A204.1 (cell line): ENCODE results near the gene MDN1.
"Not testable (repeated sequence)": the region's sequence is repeated elsewhere in the genome, so short reads cannot be mapped to it uniquely, and the experiment has no call there.

Source experiments
- FAIRE-seq: peaks from 2 replicates; lab custom pipeline; 2012; peaks lifted over from hg19 to GRCh38; lab: Jason Lieb, UNC

MDN1 gene

DNA sequence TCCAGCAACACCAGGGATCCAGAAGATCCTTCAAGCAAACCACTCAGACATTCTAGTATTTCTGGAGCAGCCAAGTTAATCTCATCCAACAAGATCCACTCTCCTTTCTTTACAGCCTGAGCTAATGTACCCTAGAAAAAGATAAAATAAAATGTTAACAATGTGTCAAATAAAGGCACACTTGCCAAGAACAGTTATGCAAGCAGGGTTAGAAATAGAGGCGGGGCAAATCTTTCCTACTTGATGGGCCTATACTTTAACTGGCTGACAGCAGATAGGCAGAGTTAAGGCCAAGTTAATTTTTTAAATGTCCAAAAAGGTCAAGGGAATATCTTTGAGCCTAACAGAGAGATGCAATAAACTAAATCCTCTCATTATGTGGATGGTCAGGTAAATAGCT lies 60.8 kb downstream of the MDN1 start:
- FAIRE-seq: no peak

DNA sequence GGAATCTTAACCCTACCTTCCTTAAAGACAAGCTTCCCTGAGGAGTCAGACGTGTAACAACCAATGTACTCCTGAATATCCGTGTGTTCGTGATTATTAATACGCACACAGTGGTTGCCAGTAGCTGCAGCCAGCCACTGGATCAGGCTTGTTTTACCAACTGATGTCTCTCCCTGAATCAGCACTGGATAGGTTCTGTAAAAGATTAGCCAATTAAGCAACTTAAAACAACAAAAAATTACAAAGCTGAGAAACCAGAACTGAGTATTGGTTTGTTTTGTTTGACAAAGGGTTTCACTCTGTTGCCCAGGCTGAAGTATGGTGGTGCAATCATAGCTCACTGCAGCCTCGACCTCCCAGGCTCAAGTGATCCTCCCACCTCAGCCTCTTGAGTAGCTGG lies 69.3 kb downstream of the MDN1 start:
- FAIRE-seq: no peak

DNA sequence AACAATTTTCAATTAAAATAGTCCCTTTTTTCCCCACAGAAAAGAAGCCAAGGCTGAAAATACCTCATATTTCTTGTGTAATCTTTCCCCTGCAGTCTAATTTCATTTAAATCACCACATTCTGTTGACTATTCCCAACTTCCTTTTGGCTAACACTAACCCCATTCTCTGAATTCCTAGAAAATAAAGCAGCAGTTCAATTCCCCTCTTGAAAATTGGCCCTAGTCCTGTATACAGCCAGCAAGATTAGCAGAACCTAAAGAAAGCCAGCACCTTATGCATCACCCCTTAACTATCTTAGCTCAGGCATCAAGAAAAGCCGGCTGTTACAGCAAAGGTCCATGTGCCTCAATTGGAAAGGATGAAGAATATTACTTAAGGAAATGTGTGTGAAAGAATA lies 69.7 kb downstream of the MDN1 start:
- no peak for FAIRE-seq

DNA sequence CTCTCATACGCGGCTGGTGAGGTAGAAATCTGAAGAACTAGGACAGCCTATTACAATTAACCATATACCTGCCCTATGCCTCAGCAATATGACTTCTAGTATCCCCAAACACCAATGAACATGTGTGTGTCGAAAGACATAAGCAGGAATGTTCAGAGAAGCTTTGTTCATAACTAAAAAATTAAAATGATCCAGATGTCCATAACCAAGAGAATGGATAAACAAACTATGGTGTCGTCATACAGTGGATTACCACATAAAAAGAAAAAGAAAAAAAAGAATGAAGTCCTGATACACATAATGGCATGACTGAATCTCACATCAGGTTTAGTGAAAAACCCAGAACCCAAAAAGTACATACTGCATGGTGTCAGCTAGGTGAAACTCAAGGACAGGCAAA lies 73.9 kb downstream of the MDN1 start:
- no peak for FAIRE-seq

DNA sequence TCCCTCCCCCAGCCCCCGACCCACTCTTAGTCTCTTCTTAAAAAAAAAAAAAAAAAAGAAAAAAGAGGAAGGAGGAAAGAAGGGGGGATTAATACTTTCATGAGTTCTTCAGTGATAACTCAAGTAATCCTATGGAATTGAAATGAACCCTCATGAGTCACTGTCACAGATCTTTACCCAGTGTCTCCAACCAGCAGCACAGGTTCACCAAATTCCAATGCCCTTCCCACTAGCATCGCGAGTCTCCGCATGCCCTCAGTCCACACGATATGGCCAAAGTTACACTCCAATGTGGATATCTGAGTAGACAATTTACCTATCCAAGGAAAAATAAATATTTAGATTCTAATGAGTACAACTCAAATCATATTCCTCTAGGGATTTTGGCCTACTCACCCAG lies 74.5 kb downstream of the MDN1 start:
- FAIRE-seq: no peak

DNA sequence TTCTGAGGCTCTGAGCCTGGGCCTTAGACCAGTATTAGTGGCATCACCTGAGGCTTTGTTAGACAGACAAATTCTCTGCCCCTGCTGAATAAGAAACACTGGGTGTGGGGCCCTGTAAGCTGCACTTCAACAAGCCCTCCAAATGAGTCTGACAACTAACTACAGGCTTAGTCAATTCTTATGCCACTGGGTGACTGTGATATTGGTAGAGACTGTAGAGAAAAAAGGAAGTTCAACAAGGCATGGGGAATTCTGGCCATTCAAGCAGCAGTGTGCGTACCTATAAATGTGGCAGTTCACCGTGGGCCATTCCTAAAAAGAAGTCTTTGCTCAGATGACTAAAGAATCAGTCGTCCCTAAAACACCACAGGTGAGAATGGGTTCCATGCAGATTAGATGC lies 82.7 kb downstream of the MDN1 start:
- FAIRE-seq: no peak

DNA sequence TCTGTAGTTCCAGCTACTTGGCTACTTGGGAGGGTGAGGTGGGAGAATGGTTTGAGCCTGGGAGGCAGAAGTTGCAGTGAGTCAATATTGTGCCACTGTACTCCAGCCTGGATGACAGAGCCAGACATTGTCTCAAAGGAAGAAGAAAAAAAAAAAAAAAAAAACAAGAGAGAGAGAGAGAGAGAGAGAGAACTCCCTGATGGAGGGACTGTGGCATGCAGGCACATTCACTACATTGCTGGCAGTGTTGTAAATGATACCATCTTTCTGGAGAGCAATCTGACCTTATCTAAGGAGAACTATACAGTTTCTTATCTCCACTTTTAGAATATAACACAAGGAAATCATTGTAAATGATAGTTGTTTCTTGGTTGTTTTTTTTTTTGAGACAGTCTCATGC lies 85.1 kb downstream of the MDN1 start:
- no peak for FAIRE-seq

DNA sequence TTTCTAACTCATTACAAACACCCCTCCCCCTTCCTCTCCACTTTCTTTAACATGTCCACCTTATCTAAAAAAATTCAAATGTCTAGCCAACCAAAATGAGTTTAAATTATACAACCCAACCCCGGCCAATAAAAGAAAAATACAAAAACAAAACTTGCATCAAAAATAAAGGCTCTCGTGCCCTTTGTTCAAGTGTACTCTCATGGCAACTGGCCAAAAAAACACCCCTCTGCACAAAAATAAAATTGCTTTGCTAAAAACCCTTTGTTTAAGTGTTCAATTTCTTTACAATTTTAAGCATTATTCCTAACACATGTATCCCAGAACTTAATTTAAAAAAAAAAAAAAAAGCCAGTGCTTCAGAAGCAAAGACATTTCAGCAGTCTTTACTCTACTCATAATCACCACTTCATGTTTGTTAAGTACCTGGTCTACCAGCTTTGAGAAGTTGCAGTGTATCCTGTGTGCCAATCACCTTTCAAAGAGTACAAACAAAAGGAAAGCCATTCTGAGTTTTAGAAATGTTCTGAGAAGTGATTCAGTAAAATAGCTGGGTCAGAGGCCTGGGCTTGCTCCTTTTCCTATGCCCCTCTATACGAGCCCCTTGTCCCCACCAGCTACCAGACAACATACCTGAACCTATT lies 87.5 kb downstream of the MDN1 start:
- no peak for FAIRE-seq

DNA sequence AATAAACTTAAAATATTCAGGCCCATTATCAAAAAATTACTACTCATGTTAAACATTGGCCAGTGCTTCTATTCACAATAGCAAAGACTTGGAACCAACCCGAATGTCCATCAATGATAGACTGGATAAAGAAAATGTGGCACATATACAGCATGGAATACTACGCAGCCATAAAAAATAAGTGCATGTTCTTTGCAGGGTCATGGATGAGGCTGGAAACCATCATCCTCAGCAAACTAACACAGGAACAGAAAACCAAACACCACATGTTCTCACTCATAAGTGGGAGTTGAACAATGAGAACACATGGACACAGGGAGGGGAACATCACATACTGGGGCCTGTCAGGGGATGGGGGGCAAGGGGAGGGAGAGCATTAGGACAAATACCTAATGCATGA lies 88.3 kb downstream of the MDN1 start:
- not testable (repeated sequence) for FAIRE-seq

DNA sequence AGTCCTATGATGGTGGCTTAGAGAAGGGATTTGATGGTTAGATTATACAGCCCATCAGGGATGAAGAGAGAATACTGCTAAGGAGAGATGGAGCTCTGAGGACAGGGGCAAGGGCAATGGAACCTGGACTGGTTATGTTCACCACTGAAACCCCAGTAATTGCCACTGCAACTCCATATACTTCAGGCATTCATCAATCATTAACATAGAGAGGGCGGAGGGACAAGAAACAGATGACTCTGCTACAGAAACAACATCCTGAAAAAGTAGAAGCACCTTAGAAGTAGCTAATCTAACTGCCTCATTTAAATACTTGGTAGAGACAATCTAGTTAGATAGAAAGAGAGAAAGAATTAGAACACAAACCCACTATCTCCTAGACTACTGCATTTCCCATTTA lies 89.8 kb downstream of the MDN1 start:
- no peak for FAIRE-seq

DNA sequence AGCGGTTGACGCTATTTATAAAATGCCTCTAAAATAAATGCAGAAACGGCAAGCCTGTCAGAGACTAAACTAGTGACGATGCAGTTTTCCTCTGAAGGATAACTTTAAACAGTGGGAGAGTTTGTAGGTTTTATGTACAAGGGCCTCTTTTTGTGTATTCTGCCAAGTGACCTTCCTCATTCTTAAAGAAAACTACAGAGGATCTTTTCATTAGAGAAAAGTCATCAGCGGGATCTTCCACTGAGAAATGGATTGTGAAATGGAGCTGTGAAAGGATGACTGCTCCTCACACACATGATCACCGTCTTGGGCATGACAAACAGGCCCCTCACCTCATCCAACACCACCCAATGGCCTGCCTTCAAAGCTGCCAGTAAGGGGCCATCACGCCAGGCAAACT lies 92.1 kb downstream of the MDN1 start:
- FAIRE-seq: no peak

DNA sequence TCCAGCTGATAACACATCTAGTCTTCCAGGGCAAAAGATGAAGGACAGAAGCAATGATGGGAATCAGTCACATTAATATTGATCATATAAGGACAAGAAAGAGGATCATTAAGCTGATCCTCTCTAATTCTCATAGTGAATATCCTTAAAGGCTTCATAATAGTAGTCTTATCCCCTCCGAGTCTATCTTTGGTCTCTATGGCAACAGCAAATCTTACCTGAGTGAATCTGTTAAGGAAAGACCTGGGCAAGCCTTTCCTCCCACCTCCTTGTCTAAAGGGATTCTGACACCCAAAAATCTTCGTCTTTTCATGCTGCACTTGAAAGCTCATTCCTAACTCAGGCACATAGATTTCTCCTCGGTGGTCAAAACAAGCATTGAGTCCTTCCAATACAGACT lies 94.6 kb downstream of the MDN1 start:
- no peak for FAIRE-seq

DNA sequence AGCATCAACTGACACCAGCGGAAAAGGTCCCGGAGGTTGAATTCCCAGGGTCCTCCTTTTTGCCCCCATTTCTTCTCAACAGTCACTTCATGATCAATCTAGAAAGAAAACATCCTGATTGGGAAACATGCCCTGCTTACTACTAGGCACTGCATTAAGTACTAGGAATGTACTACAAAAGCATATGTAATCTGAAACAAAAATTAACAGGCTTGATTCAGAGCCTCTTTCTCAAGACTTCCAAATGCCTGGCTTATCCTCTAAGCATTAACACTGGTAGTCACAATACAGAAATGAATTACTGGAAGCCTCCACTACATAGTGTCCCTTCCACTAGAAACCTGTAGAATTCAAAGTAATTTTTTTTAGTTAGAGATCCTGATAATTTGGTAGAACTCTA lies 96.5 kb downstream of the MDN1 start:
- FAIRE-seq: no peak

DNA sequence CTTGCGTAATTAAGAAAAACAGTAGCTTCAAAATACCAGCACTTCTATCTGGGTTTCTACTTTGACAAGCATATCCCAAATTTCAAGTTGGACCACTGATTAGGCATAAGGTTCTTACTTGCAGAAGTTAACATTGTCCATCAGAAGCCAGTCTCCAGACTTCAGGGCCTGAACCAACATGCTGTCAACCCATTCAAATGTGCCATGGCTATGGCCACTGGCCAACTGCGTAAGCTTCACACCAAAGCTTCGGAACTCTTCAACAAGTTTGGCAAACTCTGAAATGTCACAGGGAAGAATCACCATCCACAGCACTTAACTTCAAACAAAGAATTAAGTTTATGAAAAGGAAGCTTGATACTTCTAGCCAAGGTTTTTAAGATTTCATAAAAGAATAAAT lies 103.1 kb downstream of the MDN1 start:
- FAIRE-seq: no peak

DNA sequence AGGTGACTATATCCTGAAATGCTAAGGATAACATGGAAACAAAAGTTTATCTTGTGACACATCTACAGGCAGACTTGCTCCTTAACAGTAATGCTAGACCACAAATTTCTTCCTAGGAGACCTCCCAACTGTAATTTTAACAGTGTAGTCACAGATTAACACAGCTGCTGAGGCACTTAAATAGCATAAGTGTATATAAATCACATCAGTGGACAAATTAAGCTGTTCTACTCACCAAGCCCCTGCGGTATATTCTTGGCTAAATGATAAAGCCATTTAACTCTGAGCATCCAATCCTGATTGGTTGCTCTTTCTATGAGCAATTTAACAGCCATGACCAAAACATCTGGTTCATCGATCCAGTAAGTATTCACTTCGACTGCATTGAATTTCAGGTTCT lies 107.8 kb downstream of the MDN1 start:
- FAIRE-seq: no peak

DNA sequence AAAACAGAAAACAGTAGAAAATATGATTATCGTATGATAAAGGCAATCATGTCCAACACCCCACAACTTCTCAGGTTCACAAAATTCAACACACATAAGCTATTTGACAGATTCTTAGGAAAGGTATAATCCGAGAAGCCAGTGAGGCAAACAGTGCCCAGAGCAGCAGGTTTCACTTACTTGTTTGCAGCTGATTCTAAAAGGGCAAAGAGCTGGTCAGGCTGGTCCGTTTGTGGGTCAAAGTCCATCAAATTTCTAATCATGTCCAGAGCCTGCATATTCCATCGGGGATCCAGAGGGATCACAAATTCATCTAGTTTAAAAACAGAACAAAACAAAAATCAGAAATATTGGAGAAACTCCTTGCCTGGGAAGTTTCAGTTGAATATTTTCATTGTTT lies 111.3 kb downstream of the MDN1 start:
- FAIRE-seq: no peak

DNA sequence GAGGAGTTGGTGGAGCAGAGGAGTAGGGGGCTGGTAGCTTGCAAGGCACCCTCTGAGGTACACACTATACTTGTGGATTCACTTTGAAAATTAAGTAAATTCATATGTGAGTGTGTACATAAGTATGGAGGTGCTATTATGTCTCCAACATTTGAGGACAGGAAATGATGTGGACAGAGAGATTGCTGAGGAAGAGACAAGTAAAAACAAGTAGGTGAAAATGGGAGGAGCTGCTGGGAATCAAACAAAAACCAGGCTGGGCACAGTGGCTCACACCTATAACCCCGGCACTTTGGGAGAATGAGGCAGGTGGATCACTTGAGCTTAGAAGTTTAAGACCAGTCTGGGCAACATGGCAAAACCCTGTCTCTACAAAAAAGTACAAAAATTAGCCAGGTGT lies 111.8 kb downstream of the MDN1 start:
- FAIRE-seq: no peak

DNA sequence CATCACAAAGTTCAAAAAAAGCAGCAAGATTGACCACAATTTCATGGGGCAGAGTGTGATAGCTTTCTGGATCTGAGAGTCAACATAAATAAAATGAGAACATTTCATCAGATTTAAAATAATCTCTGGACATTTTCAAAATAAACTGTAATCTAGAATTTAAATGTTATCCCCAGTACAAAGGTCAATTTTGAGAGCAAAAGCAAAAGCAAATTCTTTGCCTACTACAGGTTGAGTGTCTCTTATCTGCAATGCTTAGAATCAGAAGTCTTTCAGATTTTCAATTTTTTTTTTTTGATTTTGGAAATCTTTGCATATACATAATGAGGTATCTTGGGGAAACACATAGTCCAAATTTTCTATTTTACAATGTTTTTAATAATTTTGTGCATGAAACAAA lies 113.5 kb downstream of the MDN1 start:
- FAIRE-seq: no peak

DNA sequence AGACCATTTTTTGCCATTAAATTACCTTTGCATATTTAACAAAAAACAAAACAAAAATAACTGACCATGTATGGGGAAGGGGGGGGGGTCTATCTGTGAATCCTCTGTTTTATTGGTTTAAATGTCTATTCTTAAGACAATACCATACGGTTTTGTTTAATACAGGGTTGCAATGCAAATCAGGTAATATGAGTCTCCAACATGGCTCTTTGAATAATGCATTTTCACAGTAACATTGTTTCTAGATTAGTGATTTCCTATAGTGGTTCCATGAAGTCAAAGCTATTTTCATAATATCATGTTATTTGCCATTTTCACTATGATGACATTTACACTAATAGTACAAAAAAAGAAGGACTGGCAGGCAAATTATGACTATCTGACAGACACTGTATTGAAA lies 116.3 kb downstream of the MDN1 start:
- FAIRE-seq: no peak

DNA sequence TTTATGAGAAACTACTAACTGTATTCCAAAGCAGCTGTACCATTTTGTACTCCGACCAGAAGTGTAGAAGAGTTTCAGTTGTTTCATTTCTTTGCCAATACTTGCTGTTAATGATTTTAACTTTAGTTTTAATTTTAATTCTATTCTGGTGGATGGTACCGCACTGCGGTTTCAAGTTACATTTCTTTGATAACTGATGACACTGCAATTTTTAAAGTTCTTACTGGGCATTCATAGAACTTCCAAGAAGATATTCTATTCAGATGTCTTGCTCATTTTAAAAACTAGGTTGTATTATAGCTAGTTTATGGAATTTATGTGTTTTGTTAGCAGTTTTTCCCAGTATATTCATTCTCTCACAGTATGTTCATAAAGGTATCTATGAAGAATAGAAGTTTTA lies 117.2 kb downstream of the MDN1 start:
- no peak for FAIRE-seq

DNA sequence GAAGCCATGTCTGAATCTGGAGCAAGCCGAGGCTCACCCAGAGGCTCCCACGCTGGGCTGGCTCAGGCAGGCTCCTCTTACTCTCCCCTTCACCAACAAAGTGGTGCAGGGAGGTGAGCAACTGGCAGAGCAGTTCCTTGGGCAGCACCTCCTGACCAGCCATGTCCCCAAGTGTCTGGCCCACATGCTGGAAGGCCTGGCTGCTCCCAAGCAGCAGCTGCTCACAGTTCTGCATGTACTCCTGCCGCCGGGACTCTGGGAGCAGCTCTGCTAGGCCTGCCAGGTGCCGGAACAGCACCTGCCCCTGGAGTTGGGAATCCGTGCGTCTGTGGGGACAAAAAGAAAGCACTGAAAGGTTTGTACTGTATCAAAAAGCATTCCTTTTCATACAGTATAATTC lies 123.9 kb downstream of the MDN1 start:
- FAIRE-seq: no peak

DNA sequence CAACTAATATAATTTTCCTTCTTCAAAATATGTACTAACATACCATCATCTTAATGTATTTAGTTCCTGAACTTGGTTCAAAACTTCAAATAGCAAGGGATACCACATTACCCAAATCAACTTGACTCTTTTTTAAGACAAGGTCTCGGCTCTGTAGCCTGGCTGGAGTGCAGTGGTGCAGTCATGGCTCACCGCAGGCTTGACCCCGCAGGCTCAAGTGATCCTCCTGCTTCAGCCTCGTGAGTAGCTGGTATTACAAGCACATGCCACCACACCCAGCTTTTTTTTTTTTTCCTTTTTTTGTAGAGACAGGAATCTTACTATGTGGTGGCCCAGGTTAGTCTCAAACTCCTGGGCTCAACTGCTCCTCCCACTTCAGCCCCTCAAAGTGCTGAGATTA lies 125.2 kb downstream of the MDN1 start:
- no peak for FAIRE-seq

DNA sequence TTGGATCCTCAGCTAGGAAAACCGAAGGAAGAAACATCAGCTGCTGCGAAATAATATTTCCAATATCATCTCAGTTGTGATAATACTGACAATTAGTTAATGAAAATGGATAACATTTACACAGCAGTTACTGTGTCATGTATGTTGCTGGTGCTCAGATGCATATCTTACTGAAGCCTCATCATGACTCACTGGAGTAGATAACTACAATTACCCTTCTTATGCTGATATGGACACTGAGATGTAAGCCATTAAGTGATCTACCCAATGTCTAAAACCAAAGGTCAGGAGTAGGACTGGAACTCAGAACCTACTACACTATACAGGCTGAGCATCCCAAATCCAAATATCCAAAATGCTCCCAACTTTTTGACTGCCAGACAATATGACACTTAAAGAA lies 126.4 kb downstream of the MDN1 start:
- FAIRE-seq: no peak

DNA sequence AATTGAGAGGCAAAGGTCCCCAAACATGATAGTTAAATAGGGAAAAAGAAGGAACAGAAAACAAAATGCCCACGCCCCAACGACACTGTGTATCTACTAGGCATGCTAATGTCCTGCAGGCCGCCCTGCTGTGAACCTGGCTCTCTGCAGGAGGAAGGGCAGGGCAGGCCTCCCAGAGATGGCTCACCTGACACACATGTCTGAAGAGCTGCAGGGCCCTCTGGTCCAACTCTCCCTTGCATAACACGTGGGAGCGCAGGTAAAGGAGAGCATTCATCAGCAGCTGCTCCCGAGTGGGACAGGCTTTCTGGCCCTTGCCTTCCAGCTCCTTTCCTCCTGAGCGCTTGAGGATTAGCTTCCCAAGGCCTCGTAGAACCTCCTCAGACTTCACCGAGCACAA lies 127.3 kb downstream of the MDN1 start:
- FAIRE-seq: no peak

DNA sequence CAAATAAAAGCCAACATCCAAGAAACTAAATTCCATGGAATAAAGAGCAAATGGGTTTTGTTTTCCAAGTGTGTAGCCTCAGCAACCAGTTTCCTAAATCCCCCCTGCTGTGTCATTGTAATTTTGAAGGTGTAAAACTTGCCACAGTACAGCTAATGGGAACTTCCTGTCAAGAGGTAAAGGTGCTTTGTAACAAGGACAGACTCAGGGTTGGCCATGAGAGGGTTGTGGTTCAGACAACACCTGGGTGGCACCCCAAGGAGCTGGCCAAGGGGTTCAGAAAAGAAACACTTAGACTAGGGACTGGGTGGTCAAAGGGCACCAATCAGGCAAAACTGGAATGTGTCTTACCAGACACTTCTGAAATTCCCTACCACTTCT lies 128.7 kb downstream of the MDN1 start:
- no peak for FAIRE-seq
